Stomach (tissue), 4 donors: ENCODE results near the gene CALN1.

Source experiments
- CTCF ChIP-seq, 7 experiments: fragments of 450-650 bp in 4 of 7; fragments of 200-600 bp in 3 of 7; sonication (generic) in 3 of 7; IDR thresholded peaks; one replicate each; pipeline ENCODE4 v1.5.1; 2016 to 2019; ENCODE audit warnings: antibody characterized with exemption in 7 of 7, control low read depth in 2 of 7, mild to moderate bottlenecking in 1 of 7
- EP300 ChIP-seq: sonication (generic); formaldehyde crosslinking; IDR thresholded peaks from one replicate; pipeline ENCODE4 v1.6.1; 2017; ENCODE audit warnings: antibody characterized with exemption
- POLR2A ChIP-seq, 4 donors: fragments of 450-650 bp; IDR thresholded peaks; one replicate each; pipeline ENCODE4 v1.6.1; 2016; ENCODE audit warnings: antibody characterized with exemption in 4 of 4, control low read depth in 2 of 4, mild to moderate bottlenecking in 1 of 4, moderate library complexity in 1 of 4

- TF ChIP-seq POLR2A (IDR thresholded peaks at IDR 0.05): no peak
- TF ChIP-seq CTCF (IDR thresholded peaks at IDR 0.05): no peak
- no peak for TF ChIP-seq EP300
Observed at GRCh38 chr7:72445075-72445474, 32.9 kb upstream of the CALN1 start.
